IMR-90 (cell line): ENCODE data around the gene NDUFAF8.

Experiments
- BHLHE40 ChIP-seq: fragments of 150-350 bp; IDR thresholded peaks from 2 replicates; pipeline ENCODE4 v1.6.1; 2016; ENCODE audit warnings: mild to moderate bottlenecking, low read depth, low read length
- CTCF ChIP-seq: conservative IDR thresholded peaks from 2 replicates; pipeline ENCODE4 v1.5.1; 2012; ENCODE audit warnings: mild to moderate bottlenecking, low read depth, low read length, improper control_type of control experiment
- ELK1 ChIP-seq: fragments of 150-350 bp; IDR thresholded peaks from 2 replicates; pipeline ENCODE4 v1.6.1; 2016; ENCODE audit warnings: low read depth, mild to moderate bottlenecking, low read length, moderate library complexity, borderline replicate concordance
- FOS ChIP-seq: fragments of 150-350 bp; IDR thresholded peaks from 2 replicates; pipeline ENCODE4 v1.6.1; 2016; ENCODE audit warnings: low read depth, low read length
- MAFK ChIP-seq: IDR thresholded peaks from 2 replicates; pipeline ENCODE4 v1.6.1; 2012; ENCODE audit warnings: low read depth, low read length, improper control_type of control experiment
- MXI1 ChIP-seq: IDR thresholded peaks from 2 replicates; pipeline ENCODE4 v1.6.1; 2012; ENCODE audit warnings: low read depth, mild to moderate bottlenecking, low read length, moderate library complexity, borderline replicate concordance
- POLR2A ChIP-seq: IDR thresholded peaks from 2 replicates; pipeline ENCODE4 v1.6.1; 2012; ENCODE audit warnings: mild to moderate bottlenecking, low read depth, low read length
- SMC3 ChIP-seq: fragments of 150-350 bp; IDR thresholded peaks from 2 replicates; pipeline ENCODE4 v1.6.1; 2016; ENCODE audit warnings: low read depth, mild to moderate bottlenecking, antibody characterized with exemption, low read length, moderate library complexity
- TF ChIP-seq, protein P1 (sequence below): fragments of 150-350 bp; IDR thresholded peaks from 2 replicates; pipeline ENCODE4 v1.6.1; 2017; ENCODE audit warnings: mild to moderate bottlenecking, antibody characterized with exemption, low read length, low read depth

- no peak for TF ChIP-seq CTCF
- TF ChIP-seq BHLHE40: no peak
- no peak for TF ChIP-seq ELK1
- no peak for TF ChIP-seq MXI1
- TF ChIP-seq, protein P1, sequence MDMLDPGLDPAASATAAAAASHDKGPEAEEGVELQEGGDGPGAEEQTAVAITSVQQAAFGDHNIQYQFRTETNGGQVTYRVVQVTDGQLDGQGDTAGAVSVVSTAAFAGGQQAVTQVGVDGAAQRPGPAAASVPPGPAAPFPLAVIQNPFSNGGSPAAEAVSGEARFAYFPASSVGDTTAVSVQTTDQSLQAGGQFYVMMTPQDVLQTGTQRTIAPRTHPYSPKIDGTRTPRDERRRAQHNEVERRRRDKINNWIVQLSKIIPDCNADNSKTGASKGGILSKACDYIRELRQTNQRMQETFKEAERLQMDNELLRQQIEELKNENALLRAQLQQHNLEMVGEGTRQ: no peak
- TF ChIP-seq MAFK: no peak
- no peak for TF ChIP-seq POLR2A
- no peak for TF ChIP-seq FOS
- TF ChIP-seq SMC3: no peak
These were observed 11.4 kb downstream of the NDUFAF8 start for GRCh38 chr17:81250286-81251093.
